GM18909 (cell line): ENCODE results near the gene STUM.
A peak's percentile ranks its signal among the peaks of the same experiment; 100 is the strongest.
"Not testable (repeated sequence)": the region's sequence is repeated elsewhere in the genome, so short reads cannot be mapped to it uniquely, and the experiment has no call there.

Experiments
- ATAC-seq: cut with Tn5 transposase; IDR thresholded peaks from one replicate; pipeline ENCODE4 v1.9.1; 2021; ENCODE audit warnings: mild to moderate bottlenecking; ENCODE audit not compliant: unreplicated experiment, poor library complexity

The STUM gene

DNA sequence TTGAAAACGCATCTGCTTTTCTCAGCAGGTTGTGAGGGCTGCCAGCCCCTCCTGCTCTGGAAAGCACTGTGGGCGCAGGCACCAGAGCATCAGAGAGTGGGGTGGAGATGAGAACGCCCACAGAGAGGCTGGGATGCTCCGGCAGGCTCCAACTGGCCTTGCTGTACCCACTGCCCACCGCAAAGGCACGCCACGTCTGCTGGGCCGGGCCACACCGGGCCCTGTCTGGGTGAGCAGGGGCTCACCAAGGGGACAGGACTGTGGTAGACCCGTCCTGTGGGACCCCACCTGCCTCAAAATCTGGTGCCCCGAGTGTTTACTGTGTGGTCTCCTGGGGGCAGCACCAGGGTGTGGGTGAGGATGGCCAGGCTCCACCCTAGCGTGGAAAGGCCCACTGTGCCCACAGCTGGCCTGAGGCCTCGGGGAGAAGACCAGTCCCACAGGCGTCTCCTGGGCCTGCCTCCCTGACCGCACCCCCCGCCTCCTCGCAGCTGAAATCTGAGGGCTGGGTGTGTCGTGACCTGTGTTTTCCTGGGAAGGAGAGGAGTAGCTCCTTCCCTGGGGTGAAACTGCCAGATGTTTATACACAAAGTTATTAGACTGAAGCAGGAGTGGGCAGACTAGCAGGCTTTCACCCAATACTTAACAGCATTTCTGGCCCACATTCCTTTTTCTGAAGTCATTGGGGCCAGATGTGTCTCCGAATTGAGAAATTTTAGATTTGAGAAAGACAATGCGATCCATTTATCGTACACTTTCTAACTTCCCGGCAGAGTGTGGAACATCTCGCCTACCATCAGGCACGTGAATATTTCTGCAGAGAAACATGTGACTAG, 53.8 kb downstream of the STUM start:
- ATAC-seq, result no peak

DNA sequence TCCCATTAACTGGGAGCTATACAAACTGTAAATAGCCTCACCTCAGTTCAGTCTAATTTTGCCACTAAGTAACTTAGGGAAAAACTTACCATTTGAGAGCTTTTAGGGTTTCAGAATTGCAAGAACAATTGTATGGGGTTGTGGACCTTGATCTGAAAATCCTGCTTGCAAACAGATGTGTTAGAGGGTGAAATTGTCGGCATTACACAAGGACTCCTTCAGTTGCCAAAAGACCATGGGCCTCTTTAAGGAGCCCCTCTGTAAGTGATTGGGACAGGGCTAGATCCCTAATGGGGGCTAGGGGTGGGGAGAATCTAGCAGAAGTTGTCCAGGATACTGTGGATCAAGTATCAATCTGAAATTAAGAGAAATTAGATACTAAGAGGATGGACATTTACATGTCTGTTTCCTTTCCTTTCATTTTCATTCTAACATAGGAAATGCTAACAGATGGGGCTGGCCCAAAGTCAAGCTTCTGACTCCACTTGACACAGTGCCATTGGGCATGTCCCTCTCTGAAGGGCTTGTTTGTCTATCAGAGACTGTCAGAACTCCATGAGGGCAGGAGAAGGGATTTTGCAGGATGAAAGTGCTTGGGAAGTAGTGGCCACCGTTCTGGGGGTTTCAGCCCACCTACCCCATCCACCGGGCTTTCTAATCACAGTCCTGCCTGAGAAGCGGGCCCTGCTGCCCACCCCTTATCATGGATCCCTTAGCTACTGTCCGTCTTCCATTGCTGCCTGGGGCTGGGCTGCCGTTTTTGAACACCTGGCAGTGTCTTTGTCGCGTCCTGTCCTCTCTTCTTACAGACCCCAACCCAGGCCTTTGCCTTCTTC, 54.7 kb downstream of the STUM start:
- ATAC-seq, result no peak

DNA sequence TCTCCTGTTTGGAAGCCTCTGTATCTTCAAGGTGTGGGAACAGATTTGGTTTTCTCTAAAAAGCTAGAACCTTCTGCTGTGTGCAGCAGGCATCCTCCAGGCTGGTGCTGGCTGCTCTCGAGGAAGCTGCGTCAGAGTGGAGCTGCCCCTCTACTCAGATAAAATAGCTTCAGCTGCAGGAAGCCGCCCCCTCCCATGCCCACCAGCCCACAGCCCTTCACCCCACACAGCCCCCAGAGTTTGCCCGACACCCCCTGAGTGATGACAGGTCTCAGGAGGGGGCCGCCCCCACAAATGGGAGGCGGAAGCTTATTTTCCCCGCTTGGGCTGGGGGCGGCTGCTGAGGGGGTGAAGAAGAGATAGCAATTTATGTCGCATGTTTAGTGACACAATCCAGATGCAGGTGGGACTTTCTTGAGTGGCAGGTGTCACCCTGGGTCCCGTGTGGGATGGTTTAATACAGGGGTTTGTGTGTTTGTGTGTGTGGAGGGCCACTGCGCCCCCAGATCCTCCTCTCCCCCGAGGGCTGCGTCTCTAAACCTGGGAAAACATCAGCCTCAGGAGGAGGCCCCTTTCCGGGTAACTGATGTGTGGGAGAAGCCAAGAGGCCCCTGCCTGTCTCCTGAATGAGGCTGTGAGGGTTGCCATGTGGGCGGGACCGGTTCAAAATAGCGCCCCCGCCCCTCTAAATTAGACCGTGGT, 55.4 kb downstream of the STUM start:
- no peak for ATAC-seq

DNA sequence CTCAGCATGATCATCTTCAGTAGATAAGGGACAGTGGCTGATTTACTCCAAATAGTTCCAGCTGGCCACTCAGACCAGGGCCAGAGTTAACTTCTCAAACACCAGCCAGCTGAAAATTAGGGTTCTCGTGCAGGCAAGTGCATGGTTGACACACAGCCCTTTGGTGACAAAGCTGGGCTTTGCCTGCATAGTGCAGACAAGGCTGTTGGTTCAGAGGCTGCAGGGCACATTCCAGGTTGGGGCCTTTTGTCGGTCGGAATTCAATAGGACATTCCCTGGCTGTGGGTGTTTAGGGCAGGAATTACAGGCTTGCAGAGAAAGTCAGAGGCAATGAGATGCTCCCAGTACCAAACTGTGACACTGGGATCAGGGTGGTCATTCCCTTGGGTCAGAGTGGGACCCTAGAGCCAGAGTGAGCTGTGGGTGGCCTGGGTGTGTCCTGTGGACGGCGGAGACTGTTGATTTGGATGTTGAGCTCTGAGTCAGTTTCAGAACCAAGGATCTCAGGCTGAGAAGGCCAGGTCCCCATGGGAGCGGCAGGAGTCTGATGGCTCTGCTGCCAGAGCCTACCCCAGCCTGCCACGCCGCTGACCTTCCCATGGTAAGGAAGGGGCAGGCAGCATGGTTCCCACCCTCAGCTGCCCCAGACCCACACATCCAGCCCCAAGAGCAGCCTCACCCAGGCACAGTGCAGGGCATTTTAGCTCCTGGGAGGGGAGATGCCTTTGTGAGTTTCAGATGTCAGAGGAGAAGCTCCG, 56.2 kb downstream of the STUM start:
- ATAC-seq, result no peak

DNA sequence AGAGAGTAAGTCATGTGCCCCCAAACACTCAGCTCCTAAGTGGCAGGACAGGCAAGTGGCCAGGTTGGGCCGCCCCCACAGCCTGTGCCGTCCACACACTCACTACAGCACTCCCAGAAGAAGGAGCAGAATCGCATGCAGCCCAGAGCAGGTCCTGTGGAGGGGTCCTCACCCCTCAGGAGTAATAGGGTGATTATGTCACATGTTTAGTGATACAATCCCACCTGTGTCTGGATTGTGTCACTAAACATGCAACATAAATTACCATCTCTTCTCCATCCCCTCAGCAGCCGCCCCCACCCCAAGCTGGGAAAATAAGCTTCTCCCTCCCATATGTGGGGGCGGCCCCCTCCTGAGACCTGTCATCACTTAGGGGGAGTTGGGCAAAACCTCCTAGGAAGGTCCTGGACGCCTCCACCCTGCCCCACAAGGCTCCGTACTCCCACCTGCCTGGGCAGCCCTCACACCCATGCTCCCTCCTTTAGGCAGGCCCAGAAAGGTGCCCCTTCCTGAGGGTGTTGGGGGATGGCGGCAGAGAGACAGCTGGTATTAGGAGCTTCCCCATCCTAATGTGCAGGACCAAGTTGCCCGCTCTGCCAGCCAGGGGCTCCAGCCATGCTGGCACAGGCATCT, 56.9 kb downstream of the STUM start:
- ATAC-seq, result no peak

DNA sequence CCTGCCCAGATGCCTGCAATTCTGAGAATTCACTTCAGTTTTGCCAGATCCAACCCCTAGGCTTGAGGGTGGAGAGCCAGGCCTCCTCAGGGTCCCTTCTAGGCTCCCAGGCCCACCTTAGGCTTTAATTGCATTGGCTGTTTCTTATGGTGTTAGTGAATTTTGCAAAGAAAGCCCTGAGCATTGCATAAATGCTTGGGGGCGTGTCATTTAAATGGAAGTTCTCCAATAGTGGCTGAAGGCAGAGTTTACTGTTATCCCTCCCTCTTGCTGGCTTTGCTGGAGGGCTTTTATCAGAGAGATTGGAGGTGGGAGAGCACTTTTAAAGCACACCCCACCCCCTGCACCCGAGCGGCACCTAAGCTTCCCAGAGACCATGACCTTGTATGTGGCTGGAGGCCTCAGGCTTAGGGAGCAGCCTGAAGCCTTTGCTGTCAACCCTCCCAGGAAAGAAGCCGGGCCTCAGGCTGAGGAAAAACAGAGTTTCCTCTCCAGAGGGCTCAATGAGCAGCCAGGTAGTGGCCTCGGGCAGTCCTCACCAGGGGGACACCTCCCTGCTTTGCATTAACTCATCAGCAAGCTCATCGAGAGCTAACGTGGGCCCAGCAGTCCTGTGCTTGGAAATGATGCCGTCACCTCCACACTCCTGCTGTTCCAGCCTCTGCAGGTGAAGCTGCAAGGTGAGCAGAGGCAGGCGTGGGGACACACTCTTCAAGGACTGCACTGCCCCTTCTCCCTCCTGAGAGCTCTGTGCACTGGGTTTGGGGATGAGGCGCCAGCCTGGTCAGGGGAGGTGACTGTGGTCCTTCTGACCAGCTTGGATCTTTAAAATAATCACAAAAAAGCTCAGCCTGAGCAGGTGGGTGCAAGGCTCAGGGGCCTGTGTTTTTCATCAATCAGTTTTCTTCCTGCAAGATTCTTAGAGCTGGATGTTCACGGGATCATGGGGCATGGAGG, 58.0 kb downstream of the STUM start:
- no peak for ATAC-seq

DNA sequence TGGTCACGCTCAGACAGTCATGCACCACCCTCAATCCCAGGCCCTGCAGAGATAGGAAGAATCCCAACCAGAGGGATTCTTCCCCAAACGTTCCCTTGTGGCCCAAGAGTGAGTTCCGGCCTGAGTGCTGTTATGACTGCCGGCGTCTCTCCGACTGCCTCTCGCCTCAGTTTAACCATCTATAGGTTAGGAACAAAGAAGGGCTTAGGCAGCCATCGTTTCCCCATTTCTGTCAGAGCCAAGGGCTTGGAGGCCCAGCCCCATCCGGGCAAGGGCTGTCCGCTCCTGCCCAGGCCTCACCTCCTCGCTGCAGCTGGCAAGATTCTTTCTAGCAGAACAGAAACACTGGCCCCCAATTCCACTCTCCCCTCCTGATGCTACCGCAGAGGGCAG, 58.7 kb downstream of the STUM start:
- ATAC-seq, result no peak

DNA sequence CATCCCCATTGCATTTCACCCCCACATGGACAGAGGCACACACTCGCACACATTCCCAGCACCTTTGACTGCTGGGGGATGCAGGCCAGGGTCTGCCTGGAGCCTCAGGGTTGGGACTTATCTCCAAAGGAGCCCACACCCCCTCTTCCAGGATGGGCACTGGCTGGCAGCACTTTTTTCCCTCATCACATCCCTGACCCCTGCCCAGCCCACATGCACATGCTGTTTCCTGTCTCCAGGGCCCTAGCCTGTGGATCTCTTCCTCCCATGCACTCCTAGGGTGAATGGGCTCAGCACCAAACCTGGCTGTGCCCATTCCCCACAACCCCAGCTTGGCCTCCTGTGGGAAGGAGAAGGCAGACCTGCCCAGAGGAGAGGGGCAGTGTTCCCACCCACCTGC, 59.3 kb downstream of the STUM start:
- ATAC-seq, result no peak

DNA sequence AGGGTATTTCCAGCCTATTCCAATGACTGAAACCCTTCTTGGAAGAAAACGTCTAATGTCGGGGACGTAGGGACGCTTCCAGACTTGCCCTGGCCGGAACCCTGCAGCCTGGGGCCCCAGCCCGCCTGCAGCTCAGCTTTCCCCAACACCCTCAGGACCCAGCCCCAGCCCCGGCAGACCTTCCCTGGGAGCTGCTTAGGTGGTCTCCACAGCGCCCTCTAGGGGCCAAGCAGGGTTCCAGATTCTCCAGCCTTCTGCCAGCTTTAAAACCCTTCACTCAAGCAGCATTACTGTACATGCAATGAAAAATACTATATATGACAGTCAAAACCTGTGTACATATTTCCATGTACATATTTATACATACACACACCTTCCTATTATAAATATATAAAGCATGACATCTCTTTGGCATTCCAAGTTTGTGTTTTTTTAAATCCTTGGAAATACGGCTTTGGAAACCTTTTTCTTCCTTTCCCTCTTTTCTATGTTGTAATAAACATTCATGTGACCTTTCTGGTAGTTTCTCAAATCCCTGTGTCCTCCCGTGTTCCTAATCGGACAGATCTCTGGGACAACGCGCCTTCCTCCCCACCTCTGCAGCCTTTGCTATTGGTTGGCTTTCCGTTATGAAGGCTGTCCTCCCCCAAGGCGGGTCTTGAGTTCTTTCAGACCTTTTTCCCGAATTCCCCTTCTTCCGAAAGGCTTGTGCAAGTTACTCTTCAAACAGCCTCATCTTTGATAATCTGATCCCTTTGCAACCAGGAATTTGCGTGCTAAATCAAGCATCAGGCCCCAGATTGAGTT, 60.3 kb downstream of the STUM start:
- peak; percentile 50 for ATAC-seq

DNA sequence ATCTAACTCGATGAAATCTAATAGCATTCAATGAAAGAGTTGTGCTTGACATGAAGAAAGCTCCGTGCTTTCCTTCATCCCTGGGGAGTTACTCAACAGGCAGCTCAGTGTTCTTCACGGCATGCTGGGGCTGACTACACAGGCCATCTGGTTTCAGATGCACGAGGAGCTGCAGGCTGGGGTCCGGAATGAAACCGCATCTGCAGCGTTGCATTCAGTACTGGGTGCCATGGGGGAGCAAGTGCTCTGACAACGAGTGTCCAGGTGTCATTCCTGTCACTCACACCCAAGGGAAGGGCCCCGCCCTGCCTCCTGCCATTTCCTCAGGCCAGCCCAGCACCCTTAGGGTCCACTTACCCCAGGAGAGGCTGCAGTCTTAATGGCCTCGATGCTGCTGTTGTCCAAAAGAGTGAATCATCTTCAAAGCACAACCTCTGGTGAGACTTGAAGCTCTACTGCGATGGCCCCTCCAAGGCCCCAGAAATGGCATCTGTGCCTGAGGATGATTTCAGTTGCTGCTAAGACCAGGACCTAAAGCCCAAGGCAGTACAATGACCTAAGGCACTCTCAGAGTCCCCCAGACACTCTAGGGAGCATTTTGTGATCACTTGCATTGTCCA, 61.4 kb downstream of the STUM start:
- no peak for ATAC-seq

DNA sequence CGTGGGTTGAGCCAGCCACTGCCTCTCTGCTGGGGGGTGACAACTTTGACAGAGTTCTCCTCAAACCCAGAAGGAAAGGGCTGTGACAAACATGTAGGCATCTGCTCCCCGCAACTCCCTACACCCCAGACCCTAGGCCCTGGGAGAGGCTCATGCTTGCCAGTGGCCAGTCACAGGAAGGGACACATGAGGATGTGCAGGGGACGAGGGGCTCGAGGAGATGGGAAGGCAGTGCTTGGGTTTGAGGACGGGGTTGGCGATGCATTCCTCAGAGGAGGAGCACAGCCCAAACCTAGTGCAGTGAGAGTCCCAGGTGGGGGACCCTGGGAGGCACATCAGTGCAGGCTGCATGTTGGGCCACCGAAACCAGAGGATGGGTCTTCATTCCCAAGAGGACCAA, 62.1 kb downstream of the STUM start:
- ATAC-seq, result no peak

DNA sequence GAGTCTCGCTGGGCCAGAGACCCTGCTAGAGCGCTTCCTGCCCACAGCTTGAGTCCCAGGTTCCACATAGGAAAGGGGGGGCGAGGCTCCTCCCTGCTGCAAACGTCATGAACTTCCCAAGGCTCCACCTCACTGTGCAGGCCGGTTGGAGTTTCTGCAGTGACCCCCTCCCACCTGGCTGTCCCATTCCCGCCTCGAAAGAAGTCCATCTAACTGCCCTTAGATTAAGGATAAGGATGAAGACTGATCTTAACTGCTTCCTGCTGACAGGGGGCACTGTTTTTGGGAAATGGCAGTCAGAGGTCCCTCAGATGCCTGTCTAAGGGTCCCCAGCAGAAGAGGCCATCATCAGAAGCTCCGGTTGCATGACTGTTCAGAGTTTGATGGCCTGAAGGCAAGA, 62.7 kb downstream of the STUM start:
- ATAC-seq, result no peak

DNA sequence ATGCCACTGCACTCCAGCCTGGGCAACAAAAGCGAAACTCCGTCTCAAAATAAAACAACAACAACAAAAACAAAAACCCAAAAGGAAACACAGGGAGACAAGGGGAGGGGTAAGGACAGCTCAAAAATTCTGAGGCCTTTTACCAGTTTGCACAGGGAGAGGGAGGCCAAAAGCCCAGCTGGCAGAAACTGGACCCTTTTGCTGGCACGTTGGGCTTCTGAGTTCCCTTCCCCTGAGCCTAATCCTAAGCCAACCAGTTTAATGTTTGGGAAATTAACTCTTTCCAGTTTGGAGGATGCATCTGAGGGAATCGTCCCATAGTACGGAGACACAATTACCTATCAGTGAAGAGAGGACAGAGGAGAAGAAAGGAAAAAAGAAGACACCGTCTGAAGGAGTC, 63.4 kb downstream of the STUM start:
- not testable (repeated sequence) for ATAC-seq

DNA sequence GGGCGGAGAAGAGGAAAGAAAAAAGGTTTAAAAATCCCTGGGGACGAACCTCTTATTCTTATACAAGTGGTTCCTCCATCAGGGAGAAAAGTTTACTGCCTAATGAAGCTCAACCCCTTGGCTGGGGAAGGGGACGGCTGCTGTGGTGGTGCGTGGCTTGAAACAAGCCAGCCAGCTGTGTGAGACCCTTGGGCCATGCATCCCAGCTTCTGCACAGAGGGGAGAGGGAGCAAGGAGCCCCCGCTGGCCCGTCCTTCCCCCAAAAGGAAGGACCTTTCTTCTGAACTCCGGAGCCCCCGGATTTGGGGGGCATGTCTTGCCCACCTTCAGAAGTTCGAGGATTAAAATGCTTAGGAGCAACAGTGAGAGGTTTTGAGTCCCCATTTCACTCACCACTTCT, 67.3 kb downstream of the STUM start:
- no peak for ATAC-seq

DNA sequence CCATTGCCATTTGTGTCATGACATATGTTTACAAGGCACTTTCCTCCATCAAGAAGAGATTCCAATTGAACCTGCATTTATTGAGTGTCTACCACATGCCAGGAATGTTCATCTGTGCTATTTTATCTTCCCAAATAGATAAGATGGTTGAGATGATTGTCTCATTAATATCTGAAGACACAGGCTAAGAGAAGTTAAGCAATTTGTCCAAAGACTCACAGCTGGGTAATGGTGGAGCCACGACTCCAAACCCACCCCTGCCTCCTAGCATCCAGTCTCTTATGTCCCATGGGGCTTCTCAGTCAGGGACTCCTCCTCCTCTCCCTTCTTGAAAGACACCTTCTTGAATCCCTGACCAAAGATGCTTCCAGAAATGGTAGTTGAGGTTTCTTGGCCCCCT, 68.1 kb downstream of the STUM start:
- no peak for ATAC-seq

DNA sequence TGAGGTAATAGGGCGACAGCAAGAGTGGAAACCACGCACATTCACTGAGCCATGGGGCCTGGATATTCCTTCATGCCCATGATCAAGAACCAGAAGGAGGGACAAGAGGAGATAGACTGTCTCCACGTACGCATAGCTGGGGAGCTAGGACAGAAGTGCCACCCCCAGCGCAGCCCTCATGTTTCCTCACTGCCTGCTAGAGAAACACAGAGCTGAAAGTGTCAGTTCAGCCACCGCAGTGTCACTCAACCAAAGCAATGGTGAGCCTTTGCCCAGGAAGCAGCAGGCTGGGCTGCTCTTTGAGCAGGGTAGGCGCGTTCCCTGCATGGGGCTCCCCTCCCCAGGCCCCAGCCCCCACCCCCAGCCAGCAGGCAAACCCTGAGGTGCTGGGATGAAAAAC, 68.5 kb downstream of the STUM start:
- no peak for ATAC-seq

DNA sequence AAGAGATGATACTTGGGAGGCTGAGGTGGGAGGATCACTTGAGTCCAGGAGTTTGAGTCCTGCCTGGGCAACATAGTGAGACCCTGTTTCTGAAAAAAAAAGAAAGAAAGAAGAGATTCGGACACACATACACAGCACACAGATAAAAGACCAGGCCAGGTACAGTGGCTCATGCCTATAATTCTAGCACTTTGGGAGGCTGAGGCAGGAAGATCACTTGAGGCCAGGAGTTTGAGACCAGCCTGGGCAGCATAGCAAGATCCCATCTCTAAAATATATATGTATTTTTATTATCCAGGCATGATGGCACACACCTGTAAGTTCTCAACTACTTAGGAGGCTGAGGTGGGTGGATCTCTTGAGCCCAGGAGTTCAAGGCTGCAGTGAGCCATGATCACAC, 69.2 kb downstream of the STUM start:
- ATAC-seq, result not testable (repeated sequence)

DNA sequence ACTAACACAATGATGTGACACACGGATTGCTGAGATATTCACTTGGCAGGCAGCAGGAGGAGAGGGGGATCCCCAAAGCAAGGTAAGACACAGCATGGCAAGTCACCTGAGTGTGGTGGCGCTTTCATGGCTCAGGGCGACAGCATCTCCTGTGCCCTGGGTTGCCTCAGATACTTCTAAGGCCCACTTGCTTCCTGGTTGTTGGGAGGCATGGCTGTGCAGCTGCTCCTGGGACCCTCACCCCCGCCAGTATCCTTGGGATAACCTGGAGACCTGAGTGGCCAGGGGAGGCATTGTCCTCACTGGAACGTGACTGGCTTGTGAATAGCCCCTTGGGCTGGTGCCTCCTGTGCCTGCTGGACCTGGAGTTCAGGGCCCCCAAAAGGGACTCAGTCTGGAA, 69.8 kb downstream of the STUM start:
- no peak for ATAC-seq
